Stimulated activated CD4-positive, alpha-beta T cell treated with anti-CD3 and anti-CD28 coated beads, TNF-alpha, amount 100 ng/mL, for 1 hour (primary cell): ENCODE results near the gene SH3BP2.

Source experiments
- DNase-seq, 3 donors: peaks; one replicate each; pipeline ENCODE4 v3.0.0-alpha.2; 2020; ENCODE audit warnings: low read depth in 3 of 3, low spot score in 1 of 3

SH3BP2 gene

GRCh38 chr4:2817701-2818350 is 24.9 kb downstream of the SH3BP2 start:
- DNase-seq = no peak

DNA sequence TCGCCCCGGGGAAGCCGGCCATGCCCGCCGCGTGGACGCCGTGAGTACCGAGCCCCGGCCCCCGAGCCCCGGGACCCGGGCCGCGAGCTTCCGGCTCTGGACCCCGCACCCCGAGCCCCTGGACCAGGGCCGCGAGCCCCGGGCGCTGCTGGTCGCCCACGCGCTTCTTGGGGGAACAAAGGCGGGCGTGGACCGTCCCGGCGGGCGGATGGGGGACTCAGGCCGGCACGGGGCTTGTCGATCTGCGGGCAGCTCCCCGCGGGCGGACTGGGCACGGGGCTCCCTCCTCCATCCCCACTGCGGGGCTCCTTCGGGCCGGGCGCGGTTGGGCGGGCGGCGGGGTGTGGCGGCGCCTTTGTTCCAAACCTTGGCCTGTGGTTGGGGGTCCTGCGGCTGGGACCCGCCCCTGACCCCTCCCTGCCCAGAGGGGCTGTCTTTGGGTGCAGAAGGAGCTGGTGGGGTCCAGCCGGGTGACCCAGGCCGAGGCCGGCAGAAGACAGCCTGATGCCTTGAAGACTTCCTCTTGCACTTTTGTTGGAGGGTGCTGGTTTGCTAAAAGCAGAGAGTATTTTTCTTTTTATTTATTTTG is 25.6 kb downstream of the SH3BP2 start:
- DNase-seq = no peak

DNA sequence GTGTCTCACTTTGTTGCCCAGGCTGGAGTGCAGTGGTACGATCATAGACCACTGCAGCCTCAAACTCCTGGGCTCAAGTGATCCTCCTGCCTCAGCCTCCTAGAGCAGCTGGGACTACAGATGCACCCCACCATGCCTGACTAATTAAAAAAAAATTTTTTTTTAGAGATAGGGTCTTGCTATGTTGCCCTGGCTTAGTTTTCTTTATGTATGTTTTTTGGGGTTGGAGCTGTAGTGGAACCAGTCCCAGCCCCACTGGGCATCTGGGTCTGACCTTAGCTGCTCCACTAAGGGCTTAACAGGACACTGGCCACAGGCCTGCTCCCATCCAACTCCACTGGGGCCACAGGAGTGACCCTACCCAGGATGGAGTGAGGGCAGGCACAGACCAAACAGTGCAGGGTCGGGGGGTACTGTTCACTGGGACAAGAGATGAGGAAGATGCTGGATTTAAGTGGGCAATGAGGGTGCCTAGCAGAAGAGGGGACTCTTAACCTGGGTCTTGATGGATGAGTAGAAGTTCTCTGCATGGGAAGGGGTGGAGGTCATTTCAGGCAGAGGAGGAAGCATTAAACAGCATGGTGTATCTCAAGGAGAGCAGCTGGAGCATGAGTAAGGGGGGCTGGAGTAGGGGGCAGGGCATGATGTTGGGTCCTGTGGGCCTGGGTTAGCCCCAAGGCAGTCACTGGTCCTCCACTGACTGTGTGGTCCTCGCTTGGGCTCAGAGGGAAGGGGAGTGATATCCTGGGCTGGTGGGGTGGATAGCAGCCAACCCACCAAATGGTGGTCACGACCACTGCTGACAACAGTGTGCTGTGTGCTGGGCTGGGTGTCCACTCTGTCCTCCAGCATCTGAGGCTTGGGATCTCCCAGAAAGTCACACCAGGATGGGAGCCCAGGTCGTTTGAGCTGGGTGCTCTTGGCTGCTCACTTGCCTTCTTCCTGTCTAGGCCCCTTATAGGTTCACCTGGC is 26.6 kb downstream of the SH3BP2 start:
- DNase-seq = no peak

DNA sequence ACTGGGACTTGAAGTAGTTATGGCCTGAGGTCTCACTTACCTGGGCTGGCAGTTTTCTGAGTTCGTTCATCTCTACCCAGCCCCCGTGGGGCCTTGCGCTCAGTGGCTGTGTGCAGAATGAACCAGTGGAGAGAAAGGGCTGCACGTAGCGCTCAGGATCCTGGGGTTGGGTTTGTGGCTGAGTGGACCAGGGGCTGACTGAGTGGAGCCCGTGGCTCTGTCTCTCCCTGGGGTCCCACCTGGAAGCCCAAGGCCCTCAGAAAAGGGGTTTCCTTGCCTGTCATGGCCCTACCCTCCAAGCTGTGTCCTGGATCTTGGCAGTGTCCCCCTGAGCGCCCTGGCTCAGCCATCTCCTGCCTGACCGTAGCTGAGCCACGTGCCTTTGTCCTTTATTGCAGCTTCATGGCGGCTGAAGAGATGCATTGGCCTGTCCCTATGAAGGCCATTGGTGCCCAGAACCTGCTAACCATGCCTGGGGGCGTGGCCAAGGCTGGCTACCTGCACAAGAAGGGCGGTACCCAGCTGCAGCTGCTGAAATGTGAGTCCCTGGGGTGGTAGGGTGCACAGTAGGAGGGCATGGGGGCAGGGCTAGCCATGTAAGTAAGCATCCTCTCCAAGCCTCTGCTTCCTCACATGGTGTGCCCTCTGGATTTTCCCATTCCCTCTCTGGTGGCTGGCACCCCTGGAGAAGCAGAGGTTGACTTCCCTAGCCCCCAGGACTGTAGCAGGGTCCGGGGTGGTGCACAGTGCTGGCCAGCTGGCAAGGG is 27.5 kb downstream of the SH3BP2 start:
- no peak for DNase-seq

DNA sequence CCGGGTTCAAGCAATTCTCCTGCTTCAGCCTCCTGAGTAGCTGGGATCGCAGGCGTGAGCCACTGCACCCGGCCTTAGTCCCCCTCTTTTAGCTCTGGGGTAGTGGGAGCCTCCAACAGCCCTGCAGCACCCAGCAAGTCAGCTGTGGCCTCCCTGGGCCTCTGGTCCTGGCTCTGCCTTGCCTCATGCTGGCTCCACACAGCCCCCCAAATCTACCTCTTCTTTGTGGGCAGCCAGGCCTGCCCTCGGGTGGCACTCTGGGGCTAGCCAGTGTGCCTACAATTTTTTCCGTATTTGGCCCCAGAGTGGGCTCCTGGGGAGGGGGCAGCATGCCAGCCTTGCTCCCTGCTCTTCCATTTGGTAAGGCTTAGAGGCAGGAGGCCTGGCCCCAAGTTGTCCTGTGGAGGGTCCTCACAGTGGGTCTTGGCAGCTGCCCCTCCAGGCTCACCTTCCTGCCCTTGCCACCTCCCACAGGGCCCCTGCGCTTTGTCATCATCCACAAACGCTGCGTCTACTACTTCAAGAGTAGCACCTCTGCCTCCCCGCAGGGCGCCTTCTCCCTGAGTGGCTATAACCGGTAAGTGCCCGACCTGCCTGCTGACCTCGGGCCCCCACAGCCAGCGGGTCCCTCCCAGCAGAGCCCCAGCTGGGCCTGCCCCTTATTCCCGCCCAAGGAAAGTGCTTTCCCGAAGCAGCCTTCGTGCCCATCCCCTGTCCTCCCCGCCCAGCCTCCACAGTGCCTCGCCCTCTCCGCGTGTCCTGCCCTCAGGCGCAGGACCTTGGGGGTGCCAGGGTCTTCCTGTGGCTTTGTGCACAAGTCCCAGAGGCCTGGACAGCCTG is 29.8 kb downstream of the SH3BP2 start:
- DNase-seq = no peak

DNA sequence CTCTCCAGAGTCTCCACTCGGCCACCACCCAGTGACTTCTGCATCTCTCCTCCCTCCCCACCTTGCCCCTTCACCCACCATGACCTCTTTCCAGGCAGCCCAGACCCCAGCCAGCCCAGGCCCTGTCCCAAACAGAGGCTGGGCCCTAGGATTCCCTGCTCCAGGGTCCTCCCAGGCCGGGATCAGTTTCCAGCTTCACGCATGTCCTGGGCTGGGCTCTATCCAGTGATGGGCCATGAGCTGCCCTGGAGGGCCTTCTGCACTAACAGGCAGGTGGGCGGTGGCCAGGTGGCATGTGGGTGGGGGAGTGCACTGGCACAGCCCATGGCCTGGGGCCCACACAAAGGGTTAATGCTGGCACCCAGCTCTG is 30.4 kb downstream of the SH3BP2 start:
- DNase-seq = no peak

DNA sequence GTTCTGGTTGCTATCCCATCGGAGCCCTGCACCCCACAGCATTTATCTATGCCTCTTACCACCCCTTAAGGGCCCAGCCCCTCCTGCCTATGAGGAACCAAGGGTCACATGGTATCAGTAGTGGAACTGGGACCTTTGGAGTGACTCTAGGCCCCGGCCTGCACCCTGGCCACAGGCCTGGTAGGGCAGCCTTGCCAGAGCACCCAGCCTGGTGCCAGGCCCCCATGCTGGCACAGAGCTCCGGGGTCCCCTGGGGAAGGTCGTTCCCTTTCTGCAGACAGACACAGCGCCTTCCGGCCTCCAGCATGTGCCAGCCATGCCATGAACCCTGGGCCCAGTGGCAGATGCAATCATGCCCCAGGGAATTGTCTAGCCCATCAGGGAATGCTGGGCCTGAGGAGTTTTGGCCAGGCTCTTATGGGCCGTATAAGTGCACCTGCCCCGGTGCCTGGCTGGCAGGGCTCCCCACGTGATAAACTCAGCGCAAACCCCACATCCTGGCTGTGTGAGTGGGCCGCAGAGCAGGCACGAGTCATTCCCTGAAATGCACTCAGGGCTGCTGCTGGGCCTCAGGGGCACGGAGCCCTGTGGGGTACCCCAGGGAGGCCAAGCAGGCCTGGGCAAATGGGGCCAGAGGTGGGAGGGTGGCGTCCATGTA is 30.9 kb downstream of the SH3BP2 start:
- no peak for DNase-seq

GRCh38 chr4:2824329-2824835 is 31.5 kb downstream of the SH3BP2 start:
- DNase-seq = no peak

DNA sequence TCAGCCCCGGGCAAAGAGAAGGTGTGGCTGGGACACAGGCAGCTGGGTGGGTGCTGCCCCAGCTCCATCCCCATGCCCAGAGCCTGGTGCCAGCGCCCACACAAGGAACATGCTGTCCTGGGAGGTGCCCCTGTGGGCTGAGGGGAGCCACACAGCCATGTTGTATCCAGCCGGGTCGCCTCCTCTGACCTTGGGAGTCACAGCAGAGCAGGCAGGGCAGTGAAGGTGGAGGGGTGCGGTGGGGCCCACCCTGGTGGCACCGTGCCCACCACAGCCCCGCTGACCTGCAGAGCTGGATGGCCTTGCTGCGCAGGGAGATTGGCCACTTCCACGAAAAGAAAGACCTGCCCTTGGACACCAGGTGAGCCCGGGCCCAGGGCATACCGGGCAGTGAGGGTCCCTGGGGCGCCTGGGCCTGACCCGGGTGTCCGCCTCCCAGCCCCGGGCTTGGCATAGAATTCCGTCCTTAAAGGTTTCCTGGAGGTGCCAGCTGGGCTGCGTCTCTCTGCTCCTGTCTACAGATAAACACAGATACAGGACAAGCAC is 32.0 kb downstream of the SH3BP2 start:
- DNase-seq = no peak

DNA sequence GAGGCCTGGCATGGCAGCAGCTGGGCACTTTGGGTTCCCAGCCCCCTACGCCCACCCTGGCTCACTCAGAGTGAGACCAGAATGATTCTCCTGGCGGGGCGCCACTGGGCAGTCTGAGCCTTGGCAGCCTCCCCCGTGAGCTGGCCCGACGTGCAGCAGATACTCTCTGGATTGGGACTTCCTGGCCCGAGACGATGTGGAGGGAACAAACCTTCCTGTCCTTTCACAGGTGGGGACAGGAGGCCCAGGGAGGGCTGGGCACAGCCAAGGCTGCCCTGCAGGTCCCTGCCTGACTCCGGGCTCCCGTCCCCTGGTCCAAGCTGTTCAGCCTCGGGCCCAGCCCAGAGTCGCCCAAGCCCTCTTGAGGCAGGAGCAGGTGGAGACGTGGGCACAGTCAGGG is 32.9 kb downstream of the SH3BP2 start:
- no peak for DNase-seq

DNA sequence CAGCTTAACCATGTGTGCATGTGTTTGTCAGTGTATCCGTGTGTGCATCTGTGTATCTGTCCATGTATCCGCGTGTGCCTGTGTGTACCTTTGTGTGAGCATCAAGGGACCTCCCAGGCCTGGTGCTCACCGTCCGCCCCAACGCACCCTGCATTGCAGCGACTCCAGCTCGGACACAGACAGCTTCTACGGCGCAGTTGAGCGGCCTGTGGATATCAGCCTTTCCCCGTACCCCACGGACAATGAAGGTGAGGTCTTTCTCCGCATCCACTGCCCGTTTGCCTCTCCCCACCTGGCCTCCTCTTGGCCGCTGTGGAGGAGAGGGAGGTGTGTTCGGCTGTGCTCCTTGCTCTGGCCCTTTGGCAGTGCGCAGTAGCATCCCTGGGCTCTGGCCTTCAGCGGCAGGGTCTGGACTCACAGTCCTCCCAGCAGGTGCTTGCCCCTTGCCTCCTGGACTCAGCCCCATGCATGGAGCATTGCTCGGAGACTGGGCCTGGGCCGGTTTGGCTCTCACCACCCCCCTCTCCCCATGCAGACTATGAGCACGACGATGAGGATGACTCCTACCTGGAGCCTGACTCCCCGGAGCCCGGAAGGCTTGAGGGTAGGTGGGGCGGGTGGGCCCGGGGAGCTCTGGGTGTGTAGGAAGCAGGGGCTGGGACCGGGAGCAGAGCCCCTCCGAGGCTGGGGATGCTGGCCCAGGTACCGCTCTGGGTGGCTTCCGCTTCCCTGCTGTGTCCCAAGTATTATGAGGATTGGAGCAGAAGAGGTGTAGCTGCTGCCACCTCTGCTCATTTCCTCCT is 34.4 kb downstream of the SH3BP2 start:
- DNase-seq = no peak

GRCh38 chr4:2827874-2828751 is 35.2 kb downstream of the SH3BP2 start:
- no peak for DNase-seq

GRCh38 chr4:2828758-2829181 is 35.9 kb downstream of the SH3BP2 start:
- DNase-seq = no peak

DNA sequence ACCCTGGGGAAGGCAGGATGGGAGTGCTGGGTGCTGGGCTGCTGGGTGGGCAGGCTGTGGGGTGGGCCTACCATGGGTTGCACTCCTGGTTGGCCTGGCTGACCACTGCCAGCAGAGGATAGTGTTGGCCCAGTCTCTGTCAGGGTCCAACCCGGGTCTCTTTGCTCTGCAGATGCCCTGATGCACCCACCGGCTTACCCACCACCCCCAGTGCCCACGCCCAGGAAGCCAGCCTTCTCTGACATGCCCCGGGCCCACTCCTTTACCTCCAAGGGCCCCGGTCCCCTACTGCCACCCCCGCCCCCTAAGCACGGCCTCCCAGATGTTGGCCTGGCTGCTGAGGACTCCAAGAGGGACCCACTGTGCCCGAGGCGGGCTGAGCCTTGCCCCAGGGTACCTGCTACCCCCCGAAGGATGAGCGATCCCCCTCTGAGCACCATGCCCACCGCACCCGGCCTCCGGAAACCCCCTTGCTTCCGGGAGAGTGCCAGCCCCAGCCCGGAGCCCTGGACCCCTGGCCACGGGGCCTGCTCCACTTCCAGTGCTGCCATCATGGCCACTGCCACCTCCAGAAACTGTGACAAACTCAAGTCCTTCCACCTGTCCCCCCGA is 36.5 kb downstream of the SH3BP2 start:
- DNase-seq = no peak

DNA sequence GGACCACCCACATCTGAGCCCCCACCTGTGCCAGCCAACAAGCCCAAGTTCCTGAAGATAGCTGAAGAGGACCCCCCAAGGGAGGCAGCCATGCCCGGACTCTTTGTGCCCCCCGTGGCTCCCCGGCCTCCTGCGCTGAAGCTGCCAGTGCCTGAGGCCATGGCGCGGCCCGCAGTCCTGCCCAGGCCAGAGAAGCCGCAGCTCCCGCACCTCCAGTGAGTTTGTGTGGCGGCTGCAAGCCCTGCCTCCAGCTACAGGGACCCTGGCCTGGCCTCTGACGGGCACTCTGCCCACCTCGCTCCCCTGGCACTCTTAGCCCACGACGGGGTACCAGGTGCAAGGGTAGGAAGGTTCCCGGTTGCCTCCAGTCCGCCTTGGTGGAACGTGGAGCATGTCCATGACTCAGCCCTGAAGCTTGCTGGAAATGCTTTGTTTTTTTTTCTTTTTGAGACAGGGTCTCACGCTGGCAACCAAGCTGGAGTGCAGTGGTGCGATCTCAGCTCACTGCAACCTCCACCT is 37.1 kb downstream of the SH3BP2 start:
- DNase-seq = no peak

- no peak for DNase-seq
Observed at GRCh38 chr4:2830632-2831610, 38.0 kb downstream of the SH3BP2 start.
